GM12878 (cell line): ENCODE results near the gene SETD4. TPM values are rescaled to one million over a fixed set of nuclear protein-coding genes. Genes with fewer than 3 reads are reported as not detected.

Experiments
- ATAC-seq: fragments of 200-7000 bp; cut with Tn5 transposase; 3 replicates; pipeline ENCODE4 v1.9.1; 2020; ENCODE audit warnings: mild to moderate bottlenecking, moderate library complexity
- BruUV-seq: library from RNA; stranded (reverse); fragments of 400-500 nt; replicated peaks from 2 replicates; lab custom pipeline; 2021; lab: Mats Ljungman, UMichigan
- CTCF ChIA-PET: fragments of 300-600 bp; sonication (Branson Sonifier 250); formaldehyde crosslinking; extraction: SDS; loops from one replicate; lab custom pipeline; 2021; ENCODE audit warnings: inconsistent platforms; lab: Yijun Ruan, JAX
- POLR2A ChIA-PET: fragments of 350-600 bp; formaldehyde crosslinking; extraction: SDS; loops from one replicate; lab custom pipeline; 2021; ENCODE audit warnings: inconsistent platforms; lab: Charles Lee
- RAD21 ChIA-PET: fragments of 300-600 bp; sonication (Branson Sonifier 250); formaldehyde crosslinking; loops from one replicate; lab custom pipeline; 2023; ENCODE audit warnings: antibody characterized with exemption; ENCODE audit not compliant: unreplicated experiment; lab: Charles Lee
- SMC1A ChIA-PET: fragments of 300-600 bp; sonication (Branson Sonifier 250); formaldehyde crosslinking; loops from one replicate; lab custom pipeline; 2023; ENCODE audit not compliant: unreplicated experiment, uncharacterized antibody; lab: Charles Lee
- DNase-seq: peaks from one replicate; pipeline ENCODE4 v3.0.0-alpha.2; 2011; ENCODE audit warnings: low read depth, low spot score
- FAIRE-seq: peaks from 3 replicates; lab custom pipeline; 2011; peaks lifted over from hg19 to GRCh38; lab: Jason Lieb, UNC
- H2AFZ ChIP-seq: 2 replicates; pipeline ENCODE4 v1.6.0; 2011; ENCODE audit warnings: low read depth, low read length, control low read depth; ENCODE audit not compliant: control insufficient read depth
- H3K27ac ChIP-seq: 2 replicates; pipeline ENCODE4 v1.5.1; 2011; ENCODE audit warnings: control low read depth; ENCODE audit not compliant: control insufficient read depth, insufficient read depth
- H3K27me3 ChIP-seq, 2 experiments: replicated peaks in 1 of 2; 2 replicates each; pipeline versions ENCODE4 v1.6.0 to v1.6.1; 2011; ENCODE audit warnings: low read length in 1 of 2; ENCODE audit not compliant: control insufficient read depth in 2 of 2, insufficient read depth in 2 of 2
- H3K36me3 ChIP-seq, 2 experiments: 2 replicates each; pipeline ENCODE4 v1.5.1; 2011; ENCODE audit warnings: low read length in 1 of 2; ENCODE audit not compliant: control insufficient read depth in 2 of 2, insufficient read depth in 2 of 2
- H3K4me1 ChIP-seq: 2 replicates; pipeline ENCODE4 v1.6.1; 2011; ENCODE audit warnings: mild to moderate bottlenecking, low read length, moderate library complexity, mixed read lengths; ENCODE audit not compliant: control insufficient read depth, insufficient read depth
- H3K4me2 ChIP-seq: 2 replicates; pipeline ENCODE4 v1.6.0; 2011; ENCODE audit warnings: control low read depth; ENCODE audit not compliant: control insufficient read depth, insufficient read depth
- H3K4me3 ChIP-seq: fragments of 200-600 bp; sonication (generic); 2 replicates; pipeline ENCODE4 v1.5.1; 2016
- H3K79me2 ChIP-seq: 2 replicates; pipeline ENCODE4 v1.6.0; 2011; ENCODE audit warnings: low read length; ENCODE audit not compliant: control insufficient read depth, insufficient read depth
- H3K9ac ChIP-seq: 2 replicates; pipeline ENCODE4 v1.8.0; 2011; ENCODE audit warnings: low read length, control low read depth, mixed read lengths; ENCODE audit not compliant: control insufficient read depth, insufficient read depth
- H3K9me3 ChIP-seq: replicated peaks from 3 replicates; pipeline ENCODE4 v1.5.1; 2011; ENCODE audit warnings: mild to moderate bottlenecking, low read length; ENCODE audit not compliant: control insufficient read depth, insufficient read depth
- H4K20me1 ChIP-seq: 2 replicates; pipeline ENCODE4 v1.6.0; 2011; ENCODE audit not compliant: control insufficient read depth, insufficient read depth
- BMI1 ChIP-seq: fragments of 450-650 bp; IDR thresholded peaks from 2 replicates; pipeline ENCODE4 v1.6.1; 2016; ENCODE audit warnings: mild to moderate bottlenecking, moderate library complexity, borderline replicate concordance
- BRCA1 ChIP-seq: IDR thresholded peaks from 2 replicates; pipeline ENCODE4 v1.6.1; 2011; ENCODE audit warnings: low read depth, low read length, improper control_type of control experiment
- CBFB ChIP-seq: IDR thresholded peaks from 2 replicates; pipeline ENCODE4 v1.6.1; 2016; ENCODE audit warnings: antibody characterized with exemption, low read depth
- CHD1 ChIP-seq: IDR thresholded peaks from 2 replicates; pipeline ENCODE4 v1.6.1; 2012; ENCODE audit warnings: low read depth, low read length, improper control_type of control experiment
- EZH2 ChIP-seq: IDR thresholded peaks from 2 replicates; pipeline ENCODE4 v1.6.1; 2012; ENCODE audit warnings: low read depth, mild to moderate bottlenecking, control low read depth, inconsistent platforms, low read length, borderline replicate concordance; ENCODE audit not compliant: control insufficient read depth
- IKZF1 ChIP-seq: fragments of 450-650 bp; conservative IDR thresholded peaks from 2 replicates; pipeline ENCODE4 v1.6.1; 2017; ENCODE audit warnings: antibody characterized with exemption, mild to moderate bottlenecking
- JUNB ChIP-seq: IDR thresholded peaks from 2 replicates; pipeline ENCODE4 v1.6.1; 2016; ENCODE audit warnings: antibody characterized with exemption, mild to moderate bottlenecking
- KAT2A ChIP-seq: conservative IDR thresholded peaks from 2 replicates; pipeline ENCODE4 v1.6.1; 2011; ENCODE audit warnings: low read depth, low read length; ENCODE audit not compliant: control insufficient read depth
- LARP7 ChIP-seq: fragments of 450-650 bp; IDR thresholded peaks from 2 replicates; pipeline ENCODE4 v1.6.1; 2017; ENCODE audit warnings: mild to moderate bottlenecking
- MXI1 ChIP-seq: fragments of 150-350 bp; IDR thresholded peaks from 2 replicates; pipeline ENCODE4 v1.6.1; 2011; ENCODE audit warnings: low read depth, mild to moderate bottlenecking, inconsistent platforms, low read length, improper control_type of control experiment
- RB1 ChIP-seq: fragments of 450-650 bp; formaldehyde crosslinking; IDR thresholded peaks from 2 replicates; pipeline ENCODE4 v1.6.1; 2017; ENCODE audit warnings: mild to moderate bottlenecking, borderline replicate concordance
- SIN3A ChIP-seq: IDR thresholded peaks from 2 replicates; pipeline ENCODE4 v1.6.1; 2012; ENCODE audit warnings: low read depth, low read length, improper control_type of control experiment
- YBX1 ChIP-seq: fragments of 450-650 bp; IDR thresholded peaks from 2 replicates; pipeline ENCODE4 v1.6.1; 2016; ENCODE audit warnings: antibody characterized with exemption
- WGBS: methylation state at CpG from one replicate; pipeline ENCODE4 v1.1.6; 2016; ENCODE audit warnings: low lambda C conversion rate; ENCODE audit not compliant: insufficient replicate concordance, insufficient coverage; ENCODE audit errors: missing lambda C conversion rate; 5-methylcytosine and 5-hydroxymethylcytosine counted together
- in situ Hi-C: fragments of 300-500 bp; cut with MboI; formaldehyde crosslinking; loops from 9 replicates; pipeline ENCODE4 v1.14.3; 2018; ENCODE audit warnings: mixed read lengths
- intact Hi-C: fragments of 100-400 bp; cut with micrococcal nuclease; formaldehyde crosslinking; loops from one replicate; pipeline ENCODE4 v1.14.2; 2022; ENCODE audit not compliant: unreplicated experiment
- polyA plus RNA-seq, 11 experiments: library from polyadenylated mRNA; depleted of rRNA in 4 of 11; unstranded in 6 of 11; stranded (reverse) in 5 of 11; fragments of >200 nt; fragmentation: Nextera tagmentation in 4 of 11; fragmentation: Illumina TruSeq in 1 of 11; extraction: Ambion mirVana in 4 of 11; extraction: Trizol in 1 of 11; gene quantifications; 1 replicate in 1 of 11; 2 replicates in 10 of 11; pipeline versions ENCODE4 v1.2.1 to v1.2.3, GENCODE V29; 2011 to 2016; ENCODE audit warnings: inconsistent platforms in 2 of 11, missing spikeins in 2 of 11, low read depth in 1 of 11
- total RNA-seq, 4 experiments: library from RNA; depleted of rRNA in 3 of 4; stranded (reverse); fragments of >200 nt in 3 of 4; fragmentation: Illumina TruSeq in 1 of 4; extraction: Trizol in 1 of 4; gene quantifications; 2 replicates each; pipeline versions ENCODE4 v1.2.1 to v1.2.3, GENCODE V29; 2013 to 2021

The SETD4 gene
- total and polyA plus RNA-seq, 10 of the 15 experiments (the other 5 are each of a cell fraction or from before 2014, with no cell fraction given): 10.3 to 37.0 (median 18.6) TPM

DNA sequence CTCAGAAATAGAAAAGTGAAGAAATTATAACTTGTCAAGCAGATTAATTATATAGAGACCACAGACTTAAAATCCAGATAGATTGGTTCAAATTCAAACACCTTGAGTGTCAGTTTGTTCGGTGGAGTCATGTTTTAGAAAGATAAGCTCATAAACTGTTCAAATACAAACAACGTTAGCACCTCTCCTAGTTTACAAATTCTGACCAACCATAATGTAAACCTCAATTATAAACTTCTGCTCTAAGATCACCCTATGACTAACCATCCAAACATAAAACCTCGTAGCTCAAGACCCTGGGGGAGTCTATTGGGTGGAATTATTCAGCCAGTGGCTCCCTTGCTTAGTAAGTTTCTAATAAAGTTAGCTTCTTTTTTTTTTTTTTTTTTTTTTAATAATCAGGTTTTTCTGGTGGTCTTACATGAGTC, 21.9 kb upstream of the SETD4 start:
- FAIRE-seq (no peak), DNase-seq (no peak), ATAC-seq (no peak)
- no peak overlapping the region for H3K4me3 ChIP-seq
- H3K4me1 ChIP-seq: peaks cover 14% of the 10 kb centered on the region
- no peaks in the 10 kb centered on the region for H3K36me3 ChIP-seq
- H3K79me2 ChIP-seq: no peaks in the 10 kb centered on the region
- no peak overlapping the region for H2AFZ ChIP-seq
- CTCF ChIA-PET: no interaction called here
- WGBS: 32% methylated on average over 3 of the region's 3 CpGs
- H3K27ac ChIP-seq: no peak overlapping the region
- RAD21 ChIA-PET: interaction anchor here (0.6 kb wide), 1 partner anchor 1388 kb away, joined by 3 read pairs; no protein-coding TSS in a partner anchor
- H3K9ac ChIP-seq: no peak overlapping the region
- H4K20me1 ChIP-seq: no peaks in the 10 kb centered on the region
- H3K27me3 ChIP-seq: no peaks in the 10 kb centered on the region
- no peak overlapping the region for H3K4me2 ChIP-seq
- SMC1A ChIA-PET: interaction anchor here (0.7 to 1.6 kb wide), 3 partner anchors 12 to 18 kb away, joined by 3 to 4 read pairs (median 3); no protein-coding TSS in a partner anchor
- H3K9me3 ChIP-seq: no peaks in the 10 kb centered on the region; the same call in 2 of the 3 replicates
- TF ChIP-seq CBFB: no peak
- no peak for TF ChIP-seq BRCA1
- no peak for TF ChIP-seq IKZF1
- no peak for TF ChIP-seq RB1
- no peak for TF ChIP-seq CHD1
- TF ChIP-seq JUNB: no peak
- no peak for TF ChIP-seq LARP7
- TF ChIP-seq SIN3A: no peak
- no peak for TF ChIP-seq BMI1
- TF ChIP-seq EZH2: no peak
- no peak for TF ChIP-seq MXI1
- no peak for TF ChIP-seq KAT2A
- no peak for TF ChIP-seq YBX1
- BruUV-seq: no TSS peak
- POLR2A ChIA-PET: no interaction called here
- intact Hi-C loops: no loop called here
- in situ Hi-C loops: no loop called here
